OCI-LY1 (cell line): ENCODE measurements around the gene CRB3.

Experiments
- EZH2 ChIP-seq: fragments of 200-600 bp; sonication (generic), shearing (Covaris generic); IDR thresholded peaks from 2 replicates; pipeline ENCODE4 v1.8.0; 2017; ENCODE audit warnings: borderline replicate concordance, mixed run types, mild to moderate bottlenecking, antibody characterized with exemption, low read length, moderate library complexity, mixed read lengths
- TF ChIP-seq, protein P1 (sequence below): fragments of 200-600 bp; sonication (generic), shearing (Covaris generic); IDR thresholded peaks from 2 replicates; pipeline ENCODE4 v1.5.1; 2017; ENCODE audit warnings: mild to moderate bottlenecking, antibody characterized with exemption, low read length, moderate library complexity, mixed read lengths

DNA sequence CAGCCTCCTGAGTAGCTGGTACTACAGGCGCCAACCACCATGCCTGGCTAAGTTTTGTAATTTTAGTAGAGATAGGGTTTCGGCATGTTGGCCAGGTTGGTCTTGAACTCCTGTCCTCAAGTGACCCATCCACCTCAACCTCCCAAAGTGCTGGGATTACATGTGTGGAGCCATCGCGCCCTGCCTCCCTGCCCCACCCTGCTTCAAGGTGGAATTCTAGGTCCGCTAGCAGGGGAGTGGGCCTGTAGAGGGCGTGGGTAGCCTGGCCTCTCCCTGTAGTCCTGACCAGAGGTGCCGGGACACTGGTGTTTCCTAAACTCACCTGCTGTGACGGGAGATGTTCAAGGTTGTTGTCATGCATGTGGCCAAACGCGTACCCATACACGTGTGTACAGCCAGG lies 30.9 kb upstream of the CRB3 start:
- TF ChIP-seq, protein P1, sequence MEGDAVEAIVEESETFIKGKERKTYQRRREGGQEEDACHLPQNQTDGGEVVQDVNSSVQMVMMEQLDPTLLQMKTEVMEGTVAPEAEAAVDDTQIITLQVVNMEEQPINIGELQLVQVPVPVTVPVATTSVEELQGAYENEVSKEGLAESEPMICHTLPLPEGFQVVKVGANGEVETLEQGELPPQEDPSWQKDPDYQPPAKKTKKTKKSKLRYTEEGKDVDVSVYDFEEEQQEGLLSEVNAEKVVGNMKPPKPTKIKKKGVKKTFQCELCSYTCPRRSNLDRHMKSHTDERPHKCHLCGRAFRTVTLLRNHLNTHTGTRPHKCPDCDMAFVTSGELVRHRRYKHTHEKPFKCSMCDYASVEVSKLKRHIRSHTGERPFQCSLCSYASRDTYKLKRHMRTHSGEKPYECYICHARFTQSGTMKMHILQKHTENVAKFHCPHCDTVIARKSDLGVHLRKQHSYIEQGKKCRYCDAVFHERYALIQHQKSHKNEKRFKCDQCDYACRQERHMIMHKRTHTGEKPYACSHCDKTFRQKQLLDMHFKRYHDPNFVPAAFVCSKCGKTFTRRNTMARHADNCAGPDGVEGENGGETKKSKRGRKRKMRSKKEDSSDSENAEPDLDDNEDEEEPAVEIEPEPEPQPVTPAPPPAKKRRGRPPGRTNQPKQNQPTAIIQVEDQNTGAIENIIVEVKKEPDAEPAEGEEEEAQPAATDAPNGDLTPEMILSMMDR, result no peak
- no peak for TF ChIP-seq EZH2
